ENCODE results near the gene PTPN14.

PTPN14 gene

DNA sequence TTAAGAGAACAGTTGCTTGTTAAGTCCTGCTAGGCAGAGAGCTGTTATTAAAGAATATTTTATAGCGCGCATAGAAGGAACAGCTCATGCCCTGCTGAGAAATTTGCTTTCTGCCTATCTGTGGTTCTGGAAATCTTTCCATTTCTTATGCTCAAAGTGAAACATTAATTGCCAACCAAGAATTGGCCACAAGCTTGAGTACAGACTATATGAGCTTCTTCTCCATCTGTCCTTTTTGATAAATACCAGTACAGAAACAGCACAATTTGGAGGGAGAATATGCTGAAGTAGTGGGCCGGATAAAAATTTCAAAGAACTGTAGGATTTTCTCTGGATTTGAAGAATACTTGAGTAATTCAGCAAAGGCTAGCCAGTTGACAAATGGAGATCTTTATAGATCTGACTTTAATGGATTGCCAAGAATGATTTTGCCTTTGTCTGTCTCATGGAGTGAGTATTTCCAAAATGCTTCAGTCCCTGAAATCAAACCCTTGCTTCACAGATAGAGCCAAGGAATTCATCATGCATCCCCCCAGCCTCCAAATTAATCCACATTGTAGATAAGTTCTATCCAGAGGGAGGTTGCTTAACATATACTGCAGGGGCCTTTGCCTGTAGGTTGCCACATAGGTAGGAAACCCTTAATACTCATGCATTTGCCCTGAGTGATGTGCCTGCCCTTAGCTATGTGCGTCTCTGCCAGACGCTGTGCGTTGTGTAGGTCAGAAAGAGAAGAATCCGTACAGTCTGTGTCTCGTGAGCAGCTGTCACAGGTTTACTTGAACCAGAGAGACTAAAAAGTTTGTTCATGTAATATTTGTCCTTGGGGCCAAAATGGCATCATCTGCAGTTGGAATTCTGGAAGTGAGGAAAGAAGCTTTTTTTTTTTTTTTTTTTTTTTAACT is 226.3 kb downstream of the PTPN14 start:
- no peak for DNase-seq

DNA sequence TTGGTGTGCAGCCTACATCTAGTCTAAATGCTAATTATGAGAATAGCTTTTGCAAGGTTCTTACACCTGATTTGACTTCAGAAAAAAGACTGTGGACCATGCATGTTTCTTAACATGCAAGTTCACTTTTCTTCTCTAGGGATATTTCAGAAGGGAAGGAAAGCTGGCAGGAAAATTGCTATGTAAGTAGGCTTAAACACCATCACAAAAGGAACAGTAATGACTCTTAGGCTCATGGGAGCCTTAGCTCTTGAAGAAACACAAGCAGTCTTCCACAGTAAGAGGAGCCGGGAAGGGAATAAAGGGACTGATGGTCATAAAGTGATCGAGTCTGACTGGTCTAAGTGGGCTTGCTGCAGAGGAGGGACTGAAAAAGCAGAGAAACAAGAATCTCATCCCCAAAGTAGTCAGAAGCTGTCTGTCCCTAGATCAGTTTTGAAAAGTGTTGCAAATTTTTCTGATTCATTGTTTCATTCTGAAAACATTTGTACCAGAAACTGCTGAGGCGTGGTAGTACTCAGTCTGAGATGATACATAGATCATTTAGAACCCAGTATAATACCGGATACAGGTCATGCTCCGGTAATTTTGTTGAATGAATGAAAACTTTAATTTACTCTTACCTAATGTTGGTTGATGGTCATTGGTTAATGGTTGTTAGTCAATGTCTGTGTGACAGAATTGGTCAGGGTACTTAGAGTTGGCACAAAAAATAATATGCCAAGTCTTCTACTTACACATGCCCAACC is 229.5 kb downstream of the PTPN14 start:
- DNase-seq = no peak

DNA sequence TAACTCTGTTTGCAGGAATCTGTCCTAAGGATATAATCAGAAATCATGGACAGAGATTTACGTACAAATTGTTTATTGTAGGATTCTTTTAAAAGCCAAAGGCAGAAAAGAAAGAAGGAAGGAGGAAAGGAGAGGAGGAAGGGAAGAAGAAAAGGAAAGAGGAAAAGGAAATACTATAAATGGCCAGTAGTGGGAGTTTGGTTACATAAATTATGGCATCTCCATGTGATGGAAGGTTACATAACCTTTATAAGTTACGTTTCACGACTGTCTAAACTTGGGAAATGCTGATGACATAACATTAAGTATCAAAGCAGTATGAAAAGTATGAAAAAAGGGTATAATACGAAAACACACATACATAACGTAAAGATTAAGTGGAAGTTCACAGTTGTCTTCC is 231.5 kb downstream of the PTPN14 start:
- no peak for DNase-seq

DNA sequence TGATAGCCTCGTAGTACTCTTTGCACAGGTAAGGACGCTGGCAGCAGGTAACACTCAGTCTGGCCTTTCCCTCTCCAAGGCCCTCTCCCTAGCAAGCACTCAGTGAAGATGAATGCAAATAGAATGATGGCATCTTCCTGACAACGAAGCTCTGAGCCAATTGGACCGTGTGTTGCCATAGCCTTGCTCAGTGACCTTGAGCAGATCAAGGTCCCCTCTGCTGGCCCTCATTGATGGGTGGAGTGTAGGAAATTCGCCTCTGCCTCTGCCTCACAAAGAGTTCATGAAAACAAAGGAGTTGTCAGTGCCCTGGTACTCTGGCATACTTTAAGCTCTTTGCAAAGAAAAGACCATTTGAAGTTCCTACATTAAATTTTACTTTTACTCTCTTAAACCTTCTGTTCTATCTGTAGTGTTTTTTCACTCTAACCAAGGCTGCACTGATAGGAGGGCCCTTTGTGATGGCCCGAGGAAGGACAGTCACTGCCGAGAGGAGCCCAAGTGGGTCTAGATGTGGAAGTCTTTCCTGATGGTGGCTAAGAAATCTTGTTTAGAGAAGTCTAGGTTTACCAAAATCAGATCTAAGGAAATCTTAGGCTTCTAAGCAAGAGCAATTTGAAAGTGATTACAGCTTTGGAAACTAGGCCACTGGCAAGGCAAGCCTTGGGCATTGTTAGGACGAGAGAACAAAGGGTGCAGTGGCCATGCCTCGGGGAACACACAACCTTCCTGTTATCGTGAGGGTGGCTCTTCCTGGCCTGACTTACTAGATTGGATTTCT is 232.3 kb downstream of the PTPN14 start:
- no peak for DNase-seq

DNA sequence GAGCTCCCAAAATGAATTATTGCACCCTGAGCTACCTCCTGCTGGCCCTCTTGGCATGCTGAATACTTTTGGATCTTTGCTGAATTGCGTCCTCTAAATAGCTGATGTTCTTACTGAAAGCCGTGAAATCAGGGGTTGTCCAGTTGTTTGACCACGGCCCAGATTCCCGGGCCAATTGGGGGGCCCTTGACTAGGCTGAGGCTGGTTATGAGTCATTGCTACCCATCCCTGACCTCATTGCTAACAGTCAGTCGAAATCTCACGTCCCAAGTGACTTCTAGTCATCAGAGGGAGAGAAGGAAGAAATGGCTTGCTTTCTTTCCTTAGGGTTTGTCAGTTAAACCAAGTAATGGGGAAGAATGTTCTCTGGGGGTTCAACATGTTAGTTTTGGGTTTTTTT is 233.0 kb downstream of the PTPN14 start:
- DNase-seq = no peak

DNA sequence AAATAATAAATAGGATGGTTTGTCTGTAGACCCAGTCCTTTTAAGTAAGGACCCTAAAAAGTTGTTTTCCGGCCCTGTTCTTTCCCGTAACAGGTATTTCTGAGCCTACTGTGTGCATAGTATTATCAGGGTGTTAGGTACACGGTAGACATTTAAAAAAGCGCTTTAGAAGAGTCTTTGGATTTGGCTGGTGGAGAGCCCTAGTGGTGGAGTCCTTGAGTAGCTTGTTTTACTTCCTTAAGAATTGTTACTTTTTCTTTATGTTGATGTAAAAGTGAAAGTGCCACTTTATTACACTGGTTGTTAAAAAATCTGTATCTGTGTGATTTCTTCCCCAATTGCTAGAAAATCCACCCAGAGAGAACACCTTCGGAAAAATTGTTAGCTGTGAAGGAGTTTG is 233.7 kb downstream of the PTPN14 start:
- DNase-seq = no peak

DNA sequence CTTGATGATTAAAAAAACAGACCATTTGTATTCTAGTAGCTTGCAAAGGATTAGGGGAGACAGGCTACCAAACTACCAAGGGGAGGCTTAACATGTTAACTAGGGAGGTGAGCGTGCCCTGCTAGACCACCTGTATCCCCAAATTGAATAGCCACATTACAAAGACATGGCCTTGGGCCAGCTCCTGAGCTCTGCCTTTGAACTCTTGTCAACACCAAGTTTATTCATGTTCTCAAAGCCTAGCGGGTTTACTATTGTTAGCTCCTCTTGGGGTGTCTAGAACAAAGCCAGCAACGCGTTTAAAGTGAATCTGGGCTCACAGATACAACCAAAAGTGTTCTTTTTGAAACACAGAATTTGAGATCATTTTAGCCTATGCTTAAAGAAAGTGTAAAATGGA is 234.1 kb downstream of the PTPN14 start:
- no peak for DNase-seq

DNA sequence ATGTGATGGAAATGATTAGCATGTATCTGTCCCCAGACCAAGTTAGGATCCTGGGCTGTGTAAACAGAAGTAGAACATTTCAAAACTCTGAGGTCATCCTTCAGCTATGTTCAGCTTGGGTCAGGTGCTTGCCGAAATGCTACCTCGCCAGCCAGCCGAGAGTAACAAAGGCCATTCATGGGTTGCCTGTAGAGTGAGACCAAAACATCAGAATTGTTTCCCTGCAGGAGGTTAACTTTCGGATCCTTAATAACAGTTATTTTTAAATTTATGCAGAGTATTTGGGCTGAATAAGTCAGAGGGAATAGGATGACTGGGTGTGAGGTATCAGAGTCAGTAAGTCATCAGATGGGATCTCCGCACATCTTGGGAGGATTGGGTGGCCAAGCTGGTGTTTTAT is 234.8 kb downstream of the PTPN14 start:
- DNase-seq = no peak

DNA sequence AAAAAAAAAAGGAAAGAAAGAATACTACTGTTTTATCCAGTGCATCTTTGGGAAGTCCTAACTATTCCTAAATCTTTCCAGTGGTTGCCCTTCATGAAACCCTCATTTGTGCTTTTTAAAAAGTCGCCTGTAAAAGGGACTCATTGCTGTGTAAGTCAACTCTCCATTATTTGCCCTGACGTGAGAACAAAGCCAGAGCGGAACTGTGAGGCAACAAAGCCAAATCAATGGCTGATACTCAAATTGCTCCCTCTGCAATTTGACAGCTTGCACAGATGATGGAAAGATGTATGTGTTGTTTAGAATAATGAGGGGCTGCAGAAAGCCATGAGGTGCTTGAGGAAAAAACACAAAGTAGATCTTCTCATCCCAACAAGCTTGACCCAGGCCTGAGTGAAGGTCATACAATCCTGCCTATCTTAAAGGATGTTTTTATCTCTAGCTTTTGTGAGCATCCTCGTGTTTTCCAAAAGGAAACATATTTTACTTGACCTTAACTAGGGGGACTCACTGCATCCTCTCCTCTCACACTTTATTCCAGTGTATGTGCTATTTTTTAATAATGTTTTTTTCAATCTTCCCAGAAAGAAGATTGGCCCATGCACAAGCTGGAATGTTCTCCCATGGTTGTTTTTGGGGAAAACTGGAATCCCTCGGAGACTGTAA is 237.1 kb downstream of the PTPN14 start:
- DNase-seq = no peak

DNA sequence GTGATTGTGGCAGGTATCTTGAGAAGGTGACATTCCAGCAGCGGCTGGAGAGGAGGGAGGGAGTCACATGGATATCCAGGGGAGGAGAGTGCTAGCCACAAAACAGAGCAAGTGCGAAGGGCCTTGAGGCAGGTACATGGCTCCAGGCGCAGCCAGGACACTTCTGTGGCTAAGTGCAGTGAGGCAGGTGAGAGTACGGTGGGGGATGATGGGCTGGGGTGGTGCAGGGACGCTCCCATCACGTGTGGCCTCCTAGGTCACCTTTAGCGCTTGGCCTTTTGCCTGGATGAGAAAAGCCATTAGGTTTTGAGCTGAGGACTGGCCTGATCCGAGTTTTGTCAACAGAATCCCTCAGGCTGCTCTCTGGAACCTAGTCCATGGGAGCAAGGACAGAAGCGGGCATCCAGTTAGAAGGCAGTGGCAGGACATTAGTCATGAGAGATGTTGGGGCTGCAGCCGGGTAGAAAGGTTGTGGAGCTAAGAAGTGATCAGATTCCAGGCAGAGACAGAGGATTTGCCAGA is 238.8 kb downstream of the PTPN14 start:
- DNase-seq = no peak

DNA sequence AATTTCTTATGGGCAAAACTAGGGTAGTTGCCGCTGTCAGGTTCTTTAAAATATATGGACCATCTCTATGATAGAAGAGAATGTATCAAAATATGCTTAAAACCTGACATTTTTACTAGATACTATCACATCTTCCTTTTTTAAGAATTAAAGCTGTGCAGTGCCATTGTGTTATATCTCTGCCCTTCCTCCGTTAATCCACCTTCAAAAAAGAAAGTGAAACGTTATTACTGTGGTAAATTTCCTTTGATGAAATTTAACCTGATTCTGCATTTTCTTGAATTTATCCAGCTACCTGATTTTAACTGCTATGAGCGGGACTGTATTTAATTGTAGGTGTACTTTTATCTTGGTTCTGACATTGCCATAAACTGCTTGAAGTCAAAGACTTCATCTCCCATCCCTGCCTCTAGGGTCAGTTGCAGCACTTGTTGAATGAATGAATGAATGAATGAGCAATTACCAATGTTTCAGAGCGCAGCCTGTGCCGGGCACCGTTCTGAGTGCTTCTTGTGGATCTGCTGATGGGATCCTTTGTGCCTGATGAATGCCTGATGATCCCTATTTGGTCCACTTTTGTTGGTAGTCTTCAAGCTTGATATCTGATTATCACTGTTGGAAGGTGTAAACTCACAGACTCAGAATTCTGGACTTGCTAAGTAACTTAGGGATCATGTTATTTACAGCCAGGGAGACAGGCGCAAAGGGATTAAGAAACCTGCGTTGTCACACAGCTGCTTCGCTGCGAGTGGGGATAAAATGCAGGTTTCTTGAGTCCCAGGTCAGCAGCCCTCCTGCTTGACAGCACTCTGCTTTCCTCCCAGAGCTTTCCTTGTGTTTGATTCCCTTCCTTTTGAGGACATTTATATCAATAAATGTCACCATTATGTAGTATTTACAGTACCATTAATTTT is 240.4 kb downstream of the PTPN14 start:
- no peak for DNase-seq

DNA sequence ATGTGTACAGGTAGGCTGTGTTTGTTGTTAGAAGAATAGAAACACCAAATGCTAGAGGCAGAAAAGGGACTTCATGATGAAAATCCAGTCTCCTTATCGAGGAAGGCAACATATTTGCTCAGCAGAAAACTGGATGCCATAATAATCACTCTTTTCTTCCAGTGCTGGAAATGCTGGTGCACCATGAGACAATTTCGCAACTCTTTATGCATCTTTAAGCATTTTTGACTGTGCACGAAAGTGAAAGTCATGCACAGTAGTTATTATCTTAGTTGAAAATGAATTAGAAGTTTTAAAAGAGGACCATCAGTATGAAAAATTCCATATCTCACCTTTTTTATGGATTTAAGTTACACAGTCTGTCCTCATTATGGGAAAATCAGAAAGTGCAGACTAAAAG is 241.4 kb downstream of the PTPN14 start:
- DNase-seq = no peak

DNA sequence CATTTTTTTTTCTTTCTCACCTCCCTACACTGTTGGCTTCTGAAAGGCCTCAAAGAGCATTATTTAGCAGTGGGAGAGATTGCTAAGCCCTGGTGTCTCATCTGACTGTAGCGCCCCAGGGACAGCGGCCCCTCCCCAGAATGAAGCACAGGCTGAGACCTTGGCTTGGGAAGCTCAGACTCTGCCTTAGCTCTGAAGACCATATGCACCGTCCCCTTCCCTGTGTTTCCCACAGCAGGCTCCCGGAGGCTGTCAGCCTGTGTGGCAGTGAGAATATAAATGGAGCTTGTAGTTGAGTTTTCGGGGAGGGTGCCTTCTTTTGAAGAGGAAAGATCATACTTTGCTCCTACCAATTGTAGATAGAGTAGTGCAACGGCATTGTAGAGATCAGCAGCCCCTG is 245.1 kb downstream of the PTPN14 start:
- no peak for DNase-seq

DNA sequence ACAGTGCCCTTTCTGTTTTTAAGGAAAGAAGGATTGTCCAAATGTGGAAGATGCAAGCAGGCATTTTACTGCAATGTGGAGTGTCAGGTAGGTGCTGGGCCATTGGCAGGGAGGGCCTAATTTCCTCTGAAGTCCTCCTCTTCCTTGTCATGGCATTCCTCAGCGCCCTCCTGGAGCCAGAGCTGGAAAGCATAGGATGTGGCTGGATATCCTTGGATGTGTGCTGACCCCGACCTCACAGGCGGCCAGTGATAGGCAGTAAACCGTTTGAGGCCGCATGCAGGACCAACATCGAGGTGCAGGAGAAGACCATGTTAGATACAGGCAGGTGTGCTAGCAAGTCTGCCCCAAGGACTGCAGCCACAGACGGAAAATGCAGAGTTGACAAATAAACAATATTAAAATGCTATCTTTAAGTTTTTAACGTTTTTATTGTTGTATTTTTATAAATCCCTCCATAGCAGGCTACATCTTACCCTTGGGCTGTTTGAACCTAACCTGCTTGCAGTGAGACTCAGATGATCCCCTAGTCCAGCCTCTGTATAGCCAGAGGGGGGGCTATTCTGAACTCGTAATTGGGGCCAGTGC is 246.1 kb downstream of the PTPN14 start:
- no peak for DNase-seq

DNA sequence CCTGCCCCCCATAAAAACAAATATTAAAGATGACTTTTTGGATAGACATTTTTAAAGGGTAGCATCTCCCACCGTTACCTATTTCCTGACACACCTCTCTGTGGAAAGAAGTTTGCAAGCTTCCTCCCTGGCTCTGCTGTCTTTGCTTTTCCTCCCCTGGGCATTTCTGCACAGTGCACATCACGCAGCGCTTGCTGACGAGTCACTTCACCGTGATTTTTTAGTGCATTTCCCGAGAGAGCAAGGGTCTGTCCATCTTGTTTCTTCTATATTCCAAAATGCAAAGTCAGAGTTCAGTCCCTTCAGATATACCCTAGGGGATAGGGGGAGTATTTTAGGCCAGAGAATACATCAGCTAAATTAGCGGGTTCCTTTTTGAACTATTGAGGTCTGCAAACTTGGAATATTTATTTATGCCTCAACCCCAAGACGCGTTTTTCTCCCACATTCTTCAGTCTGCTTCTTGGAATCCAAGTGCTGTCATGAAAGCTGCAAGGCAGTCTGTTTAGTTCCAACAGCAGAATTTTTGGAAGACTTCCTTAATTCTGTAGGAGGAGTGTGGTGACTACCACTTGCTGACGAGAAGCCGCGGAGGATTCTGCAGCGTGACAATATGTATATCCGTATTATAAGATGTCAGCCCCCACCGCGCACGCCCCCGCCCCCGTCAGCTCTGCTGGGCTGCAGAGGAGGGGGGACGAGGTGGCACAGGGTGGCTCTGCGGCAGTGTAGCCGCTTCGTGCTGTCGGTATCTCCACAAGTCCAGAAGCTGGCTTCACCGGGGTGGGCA is 248.1 kb downstream of the PTPN14 start:
- no peak for DNase-seq

DNA sequence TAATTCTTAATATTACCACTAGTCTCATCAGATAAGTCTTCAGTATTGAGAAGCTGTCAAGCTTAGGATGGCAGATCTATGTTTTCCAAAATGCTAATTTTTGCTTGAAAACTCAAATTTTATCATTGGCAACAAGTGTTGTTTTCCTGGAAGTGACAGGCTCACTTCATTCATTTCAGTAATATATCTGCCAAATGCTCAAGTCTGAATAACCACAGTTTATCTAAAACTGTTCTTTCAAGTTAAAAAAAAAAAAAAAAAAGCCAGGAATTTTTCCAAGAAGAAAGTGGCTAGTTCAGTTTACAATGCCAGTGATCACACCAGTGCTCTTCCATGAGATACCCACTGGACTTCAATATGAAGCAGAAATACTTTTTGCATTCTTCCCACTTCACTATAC is 249.9 kb downstream of the PTPN14 start:
- DNase-seq = no peak

DNA sequence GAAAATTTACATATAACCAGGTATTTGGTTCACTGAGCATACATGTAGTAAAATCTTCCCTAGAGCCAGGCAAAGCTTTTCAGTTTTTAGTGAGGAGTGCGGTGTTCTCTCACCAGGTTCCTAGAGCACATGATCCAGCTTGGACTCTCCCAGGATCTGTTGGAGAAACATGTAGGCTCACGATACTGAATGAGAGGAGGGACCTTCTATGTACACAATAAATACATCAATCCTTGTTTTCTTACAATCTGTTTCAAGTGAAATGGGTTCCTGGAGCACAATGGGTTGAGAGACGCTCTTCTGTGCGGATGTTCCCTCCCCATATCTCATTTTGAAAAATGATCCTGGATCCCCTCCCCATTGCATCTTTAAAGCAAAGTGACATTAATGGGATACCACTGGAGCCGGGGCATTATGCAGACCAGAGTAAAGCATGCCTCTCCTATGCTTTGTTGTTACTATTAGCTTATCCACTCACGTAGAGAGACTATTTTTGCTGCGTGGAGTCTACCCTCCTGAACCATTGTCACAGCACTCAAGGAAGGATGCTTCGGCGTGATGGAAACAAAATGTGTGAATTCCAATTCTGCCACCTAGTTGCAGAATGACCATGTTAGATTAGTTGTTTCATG is 251.1 kb downstream of the PTPN14 start:
- DNase-seq = no peak

Measured in stimulated activated CD4-positive, alpha-beta T cell treated with anti-CD3 and anti-CD28 coated beads, Interleukin-4, amount 100 ng/mL, for 4 hours (primary cell).